Stimulated activated CD4-positive, alpha-beta T cell treated with anti-CD3 and anti-CD28 coated beads, Interleukin-1b, Interleukin-23, amount 100 ng/mL, for 4 hours (primary cell): ENCODE data around the gene GRIK2.
"Not testable (repeated sequence)": the region's sequence is repeated elsewhere in the genome, so short reads cannot be mapped to it uniquely, and the experiment has no call there.

Experiments
- DNase-seq, 2 donors: peaks; one replicate each; pipeline ENCODE4 v3.0.0-alpha.2; 2020; ENCODE audit warnings: low read depth in 2 of 2

GRIK2 gene

DNA sequence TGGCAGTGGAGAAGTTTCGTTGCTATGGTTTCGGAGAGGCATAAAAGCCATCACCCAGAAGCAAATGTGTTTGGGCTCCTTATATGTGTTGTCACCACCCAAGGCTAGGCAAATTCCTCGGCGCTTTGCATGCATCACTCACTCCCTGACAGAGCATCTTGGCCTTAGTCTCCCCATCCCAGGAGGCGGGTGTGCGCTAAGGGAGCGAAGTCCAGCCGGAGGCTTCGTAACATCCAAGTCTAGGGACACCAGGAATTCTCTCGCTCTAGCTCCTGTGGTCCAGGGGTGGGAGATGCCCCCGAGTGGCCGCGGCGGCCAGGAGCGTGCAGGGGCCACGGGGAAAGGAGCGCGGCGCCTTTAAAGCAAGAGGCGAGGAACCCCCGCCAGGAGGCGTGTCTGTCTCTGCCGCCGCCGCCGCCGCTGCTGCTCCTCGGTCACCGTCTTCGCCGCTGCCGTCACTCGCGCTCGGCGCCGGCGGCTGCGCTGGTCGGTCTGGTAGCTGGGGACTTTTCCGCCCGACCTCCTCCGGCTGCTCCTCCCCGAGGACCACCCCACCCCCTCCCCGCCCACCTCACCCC, at the start of gene GRIK2:
Gene GRIK2 (plus strand): TSS at position 458 of the 578 bp plus-strand sequence.
- DNase-seq, result no peak

DNA sequence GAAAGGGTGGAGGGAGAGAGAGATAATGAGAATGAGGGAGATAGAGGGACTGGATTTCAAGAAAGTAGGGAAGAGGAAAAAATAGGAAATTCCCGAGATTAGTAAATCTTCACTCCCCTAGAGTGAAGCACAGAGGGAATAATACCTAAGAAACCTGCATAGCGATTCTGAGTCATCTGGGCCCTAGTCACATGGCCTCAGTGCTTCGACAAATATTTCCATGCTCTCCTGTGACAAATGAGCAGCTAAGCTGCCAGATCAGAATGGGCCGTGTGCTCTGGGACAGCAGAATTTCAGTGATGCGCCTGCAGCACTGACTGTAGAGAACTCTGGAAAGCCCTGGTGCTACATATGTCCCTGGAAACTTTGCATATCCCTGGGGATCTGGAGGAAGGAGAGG, 48.6 kb upstream of the GRIK2 start:
- no peak for DNase-seq

- DNase-seq, result no peak
These were observed 44.7 kb upstream of the GRIK2 start for GRCh38 chr6:101348816-101349215.

DNA sequence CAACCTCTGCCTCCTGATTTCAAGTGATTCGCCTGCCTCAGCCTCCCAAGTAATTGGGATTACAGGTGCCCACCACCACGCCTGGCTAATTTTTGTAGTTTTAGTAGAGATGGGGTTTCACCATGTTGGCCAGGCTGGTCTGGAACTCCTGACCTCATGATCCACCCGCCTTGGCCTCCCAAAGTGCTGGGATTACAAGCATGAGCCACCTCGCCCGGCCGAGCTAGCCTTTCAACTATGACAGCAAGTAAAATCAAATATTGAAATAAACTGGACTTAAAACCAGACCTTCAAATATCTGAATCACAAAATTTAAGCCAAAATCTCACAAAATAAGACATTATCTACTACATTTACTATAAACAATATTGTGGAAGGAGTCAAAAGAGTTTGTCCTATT, 42.9 kb upstream of the GRIK2 start:
- DNase-seq, result not testable (repeated sequence)

DNA sequence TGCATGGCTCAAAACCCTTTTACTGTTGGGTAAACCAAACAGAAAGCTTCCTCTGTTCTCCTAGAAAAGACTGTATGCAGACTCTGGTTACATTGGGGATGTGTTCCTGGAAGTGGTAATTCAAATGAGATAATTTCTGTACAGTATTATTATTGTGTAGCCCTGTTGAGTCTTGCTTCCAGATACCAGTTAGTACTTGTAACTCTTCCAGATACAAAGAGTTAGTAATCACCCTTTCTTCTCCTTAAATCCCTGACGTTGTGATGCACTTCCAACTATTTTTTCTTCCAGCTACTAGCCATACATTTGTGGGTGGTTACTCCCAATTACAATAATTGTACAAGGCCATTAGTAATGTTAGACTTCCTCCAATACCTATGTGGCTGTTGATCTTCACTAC, 42.3 kb upstream of the GRIK2 start:
- no peak for DNase-seq

GRCh38 chr6:101352316-101352715, 41.2 kb upstream of the GRIK2 start:
- DNase-seq, result no peak

DNA sequence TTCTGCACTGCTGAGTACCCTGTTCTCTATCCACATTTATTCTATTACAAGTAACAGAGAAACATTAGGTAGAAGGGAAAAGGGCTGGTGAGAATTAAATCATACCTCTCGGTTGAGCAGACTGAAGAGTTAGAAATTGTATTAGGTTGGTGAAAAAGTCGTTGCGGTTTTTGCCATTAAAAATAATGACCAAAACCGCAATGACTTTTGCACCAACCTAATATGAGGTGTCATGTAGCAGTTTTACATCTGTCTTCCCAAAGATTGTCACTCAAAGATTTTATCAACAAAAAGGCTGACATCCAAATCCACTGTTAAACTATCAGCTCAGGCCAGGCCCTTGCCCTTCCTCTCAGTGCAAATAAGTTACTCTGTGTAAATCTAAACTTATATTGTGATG, 28.3 kb upstream of the GRIK2 start:
- DNase-seq, result no peak

DNA sequence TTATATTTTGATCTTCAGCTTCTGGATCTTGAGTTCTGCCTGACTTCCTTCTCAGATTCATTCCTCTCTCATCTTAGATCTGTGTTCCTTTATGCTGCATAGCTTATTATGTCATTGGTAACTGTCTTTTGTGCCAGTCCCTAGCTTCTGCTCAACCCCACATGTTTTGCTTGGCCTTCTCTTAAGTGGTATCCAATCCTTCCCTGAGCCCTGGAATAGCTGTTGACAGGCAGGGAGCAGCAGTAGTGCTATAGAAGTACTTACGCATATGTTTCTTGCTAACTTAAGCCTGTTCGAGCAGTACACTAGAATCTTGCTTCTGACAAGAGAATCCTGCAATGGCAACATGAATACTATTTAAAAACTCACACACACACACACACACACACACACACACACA, 13.6 kb upstream of the GRIK2 start:
- DNase-seq, result no peak

DNA sequence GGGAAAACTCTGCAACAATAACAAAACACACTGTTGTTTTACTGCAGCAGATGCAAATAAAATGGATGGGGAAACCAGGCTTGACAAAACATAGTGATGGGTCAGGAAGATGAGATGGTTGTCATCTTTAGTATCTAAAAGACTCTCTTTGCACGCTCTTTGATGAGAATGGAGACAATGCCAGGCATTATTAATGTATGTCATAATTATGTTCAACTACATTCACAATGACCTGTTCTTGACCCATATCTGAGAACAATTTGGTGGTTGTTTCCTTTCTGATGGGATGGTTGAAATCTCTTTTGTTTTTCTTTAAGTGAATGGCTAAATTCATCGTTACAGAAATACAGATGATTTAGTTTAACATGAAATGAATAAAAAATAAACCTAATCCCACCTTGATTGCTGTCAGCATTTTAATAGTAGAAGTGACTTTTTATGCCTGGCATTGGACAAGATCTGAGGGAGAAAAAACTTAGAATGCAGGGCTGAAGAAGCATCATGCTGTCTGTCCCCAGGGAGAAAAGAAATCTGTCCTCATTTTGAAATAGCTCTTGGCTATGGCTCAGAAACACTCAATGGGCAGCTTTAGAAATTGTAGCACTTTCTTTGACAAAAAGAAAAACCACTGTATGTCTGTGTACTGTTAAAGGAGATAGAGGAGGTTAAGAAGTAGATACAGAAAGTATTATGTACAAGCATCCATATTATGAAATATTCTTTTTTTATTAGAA, 12.4 kb upstream of the GRIK2 start:
- DNase-seq, result no peak

GRCh38 chr6:101383747-101384146, 9.8 kb upstream of the GRIK2 start:
- not testable (repeated sequence) for DNase-seq

GRCh38 chr6:101386982-101387381, 6.5 kb upstream of the GRIK2 start:
- no peak for DNase-seq

DNA sequence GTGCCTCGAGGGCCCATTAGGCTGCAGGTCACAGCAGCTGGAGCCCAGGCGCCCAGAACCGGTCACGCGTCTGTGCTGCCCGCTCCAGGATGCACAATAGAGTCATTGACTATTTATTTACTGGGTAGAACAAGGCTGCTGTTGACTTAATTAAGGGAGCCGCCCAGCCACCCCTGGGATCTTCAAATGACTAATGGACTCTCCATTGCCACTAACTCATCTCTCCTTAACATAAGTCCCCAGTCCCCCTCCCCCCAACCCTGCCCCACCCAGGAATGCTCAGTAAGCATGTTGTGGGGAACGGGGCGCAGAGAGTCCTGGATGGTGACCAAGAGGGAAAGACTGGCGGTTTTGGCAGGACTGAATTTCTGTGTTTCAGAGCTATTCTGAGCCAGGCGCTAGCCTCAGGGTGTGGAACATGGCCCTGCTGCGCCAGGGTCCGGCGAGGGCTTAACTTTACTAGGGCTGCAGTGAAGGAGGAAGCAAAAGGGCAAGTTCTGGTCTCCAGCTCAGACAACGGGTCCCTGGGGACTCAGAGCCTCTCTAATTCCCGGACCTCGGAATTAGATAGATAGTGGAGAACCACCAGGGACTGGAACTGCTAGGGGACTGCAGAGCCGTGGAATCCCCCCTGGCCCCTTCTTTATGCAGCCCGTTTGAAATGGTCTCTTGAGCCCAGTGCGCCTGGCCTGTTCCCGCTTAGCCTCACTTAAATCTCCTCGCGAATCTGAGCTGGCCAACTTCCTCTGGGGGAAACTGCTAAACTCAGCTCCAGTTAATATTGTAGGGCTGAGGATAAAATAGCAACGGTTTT, 1.5 kb upstream of the GRIK2 start:
- DNase-seq, result no peak

DNA sequence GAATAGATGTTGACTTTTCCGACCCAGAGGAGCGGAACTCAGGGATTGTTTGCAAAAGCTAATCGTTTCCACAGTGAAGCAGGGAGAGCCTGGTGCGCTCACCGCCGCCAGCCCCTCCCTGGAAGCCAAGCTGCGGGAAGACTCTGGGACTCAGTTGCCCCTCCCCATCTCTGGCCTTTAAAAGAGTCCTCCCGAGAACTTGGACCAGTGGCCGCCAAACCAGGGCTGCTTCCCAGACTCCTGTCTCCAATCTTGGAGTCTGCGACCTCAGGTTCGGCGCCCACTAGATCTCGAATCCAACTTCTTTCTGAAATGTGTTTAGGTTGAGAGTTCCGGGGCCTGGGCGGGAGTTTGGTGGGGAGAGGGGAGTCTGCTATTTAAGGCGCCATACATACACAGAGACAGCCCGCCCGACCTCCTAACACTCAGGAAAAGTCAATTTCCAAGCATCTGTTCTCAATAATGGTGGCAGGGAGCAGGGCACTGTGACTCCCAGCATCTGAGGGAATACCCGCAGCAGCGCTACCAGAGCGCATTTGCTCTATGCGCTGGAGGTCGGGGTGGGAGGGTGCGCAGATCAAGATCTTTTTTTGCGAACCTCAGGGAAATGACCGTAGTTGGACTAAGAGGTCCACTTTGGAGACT, 800 bp upstream of the GRIK2 start:
- DNase-seq, result no peak

GRCh38 chr6:101393829-101394251, 332 bp downstream of the GRIK2 start:
- DNase-seq, result no peak

DNA sequence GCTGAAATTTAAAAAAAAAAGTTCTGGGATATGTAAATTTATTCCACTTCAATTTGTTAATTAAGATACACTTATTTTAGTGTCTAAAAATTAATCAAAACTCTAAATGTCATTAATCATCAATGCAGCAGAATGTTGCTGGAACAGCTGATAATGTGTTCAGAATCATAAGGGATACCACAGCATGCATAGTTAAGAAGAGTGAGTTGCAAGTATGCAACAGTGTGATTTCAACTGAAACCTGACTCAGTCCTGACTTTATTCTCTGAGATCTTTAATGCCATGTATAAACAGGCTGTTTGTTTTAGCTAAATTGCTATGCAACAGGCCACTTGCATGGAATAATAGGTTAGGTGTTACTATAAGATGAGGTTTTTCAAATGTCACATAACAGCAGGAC, 1.4 kb downstream of the GRIK2 start:
- no peak for DNase-seq

DNA sequence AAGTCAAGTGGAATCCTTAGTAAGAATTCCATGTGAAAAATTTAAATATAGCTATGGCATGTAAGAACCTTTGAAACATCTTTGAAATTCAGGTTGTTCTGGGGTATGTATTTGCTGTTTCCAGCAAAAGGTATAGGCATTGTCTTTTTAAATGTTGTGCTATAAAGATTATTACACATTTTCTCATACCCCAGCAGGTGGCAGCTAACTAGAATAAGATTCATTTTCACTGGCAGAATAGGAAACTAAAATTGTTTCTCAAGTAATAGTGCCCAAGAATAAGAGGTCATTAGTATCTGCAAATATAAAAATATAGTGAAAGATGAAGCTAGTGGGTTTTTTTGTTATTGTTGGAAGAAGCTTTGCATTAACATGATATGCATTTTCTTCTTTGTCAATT, 1.8 kb downstream of the GRIK2 start:
- no peak for DNase-seq

DNA sequence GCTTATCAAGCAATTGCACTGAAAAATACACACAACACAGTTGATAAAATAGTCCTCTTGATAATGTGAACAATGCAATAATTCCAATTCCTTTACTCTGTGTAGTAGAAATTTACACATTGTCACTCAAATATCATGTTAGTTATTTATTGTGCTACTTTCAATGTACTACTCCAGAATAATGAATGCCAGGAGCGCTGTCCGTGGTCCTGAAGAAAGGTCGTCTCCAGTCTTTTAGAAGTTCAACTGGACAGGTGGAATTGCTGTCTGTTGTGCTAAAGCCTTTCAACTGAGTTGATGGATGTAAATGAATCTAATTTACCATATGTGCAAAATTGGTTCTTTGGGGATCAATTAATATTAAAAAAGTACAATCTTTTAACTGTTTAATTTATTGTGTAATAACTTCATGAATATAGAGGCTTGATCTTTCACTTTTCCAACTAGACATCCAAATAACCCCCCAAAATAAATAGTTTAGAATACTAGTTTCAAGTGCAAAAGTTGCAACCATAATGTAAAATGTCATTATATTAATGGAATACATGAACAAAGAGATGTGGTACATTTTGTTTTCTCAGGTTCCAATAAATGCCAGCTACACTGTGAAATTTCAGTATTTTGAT, 3.2 kb downstream of the GRIK2 start:
- DNase-seq, result peak in 1 of 2 donors; percentile 12

- no peak for DNase-seq
These were observed 3.7 kb downstream of the GRIK2 start for GRCh38 chr6:101397199-101397598.

GRCh38 chr6:101398716-101399615, 5.5 kb downstream of the GRIK2 start:
- no peak for DNase-seq

- no peak for DNase-seq
These were observed 6.2 kb downstream of the GRIK2 start for GRCh38 chr6:101399616-101400162.
